IgD-negative memory B cell (primary cell): ENCODE results near the gene TMTC2. TPM values are rescaled to one million over a fixed set of nuclear protein-coding genes. Genes with fewer than 3 reads are reported as not detected.

ENCODE experiments used
- H3K27ac Mint-ChIP-seq, 3 donors: one replicate each; pipeline ENCODE4 v1.8.0; 2020 to 2022; ENCODE audit warnings: mild to moderate bottlenecking in 3 of 3, mixed read lengths in 3 of 3, moderate library complexity in 1 of 3
- H3K27me3 Mint-ChIP-seq: one replicate; pipeline ENCODE4 v1.8.0; 2021; ENCODE audit warnings: mixed read lengths
- H3K36me3 Mint-ChIP-seq: one replicate; pipeline ENCODE4 v1.8.0; 2020; ENCODE audit warnings: mild to moderate bottlenecking, mixed read lengths
- H3K4me1 Mint-ChIP-seq, 3 donors: one replicate each; pipeline ENCODE4 v1.8.0; 2020 to 2022; ENCODE audit warnings: mixed read lengths in 3 of 3, mild to moderate bottlenecking in 1 of 3
- H3K4me3 Mint-ChIP-seq, 4 donors: one replicate each; pipeline ENCODE4 v1.8.0; 2020 to 2022; ENCODE audit warnings: mild to moderate bottlenecking in 4 of 4, mixed read lengths in 4 of 4, moderate library complexity in 3 of 4
- H3K9me3 Mint-ChIP-seq, 3 donors: one replicate each; pipeline ENCODE4 v1.8.0; 2020 to 2021; ENCODE audit warnings: mixed read lengths in 3 of 3, mild to moderate bottlenecking in 1 of 3
- polyA plus RNA-seq: library from polyadenylated mRNA; unstranded; fragments of 300-500 nt; fragmentation: Illumina TruSeq; gene quantifications from one replicate; pipeline ENCODE4 v1.2.3, GENCODE V29; 2021

Gene TMTC2
- polyA plus RNA-seq, 1 donor from 2014 or later: not detected

DNA sequence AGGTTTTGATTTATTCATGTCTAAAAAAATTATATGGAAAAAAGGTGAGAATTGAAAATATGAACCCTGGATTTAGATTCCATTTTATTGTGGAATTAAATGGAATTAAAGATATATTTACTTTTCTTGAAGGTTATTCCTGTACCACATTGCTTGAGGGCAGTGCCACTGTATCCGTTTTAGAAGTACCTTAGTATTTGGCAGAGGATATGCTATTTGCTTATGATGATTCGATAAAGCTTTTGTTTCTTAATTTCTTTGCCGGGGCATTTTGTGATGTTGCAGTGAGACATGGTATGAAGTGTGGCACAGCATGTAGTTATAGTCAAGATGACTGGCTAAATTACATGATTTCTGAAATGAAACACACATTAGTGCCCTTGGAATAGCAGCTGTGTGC lies 7.6 kb downstream of the TMTC2 start:
- Mint-ChIP-seq H3K36me3 (peaks cover 6% of the 10 kb centered on the region), H3K9me3 (no peaks in the 10 kb centered on the region), H3K27ac (no peak overlapping the region), H3K27me3 (no peaks in the 10 kb centered on the region), H3K4me1 (no peaks in the 10 kb centered on the region), H3K4me3 (no peak overlapping the region)

DNA sequence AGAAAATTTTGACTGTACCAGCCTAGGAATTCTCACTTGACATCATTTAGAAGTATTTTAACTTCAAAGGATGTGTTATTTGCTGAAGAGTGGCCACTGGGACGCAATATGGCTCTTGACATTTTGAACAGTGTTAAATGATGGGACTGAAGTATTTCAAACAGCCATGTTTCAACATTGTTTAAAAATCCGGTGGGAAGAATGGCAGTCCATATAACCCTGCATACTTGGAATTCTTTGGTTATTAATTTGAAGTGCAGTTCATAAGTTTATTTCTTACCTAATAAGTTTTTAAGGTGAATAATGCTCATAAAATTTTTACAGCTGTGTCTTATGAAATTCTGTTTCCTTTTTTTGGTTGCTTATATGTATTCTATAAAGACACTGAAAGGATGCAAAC lies 8.3 kb downstream of the TMTC2 start:
- H3K4me1 Mint-ChIP-seq: no peaks in the 10 kb centered on the region
- no peak overlapping the region for H3K27ac Mint-ChIP-seq
- no peak overlapping the region for H3K4me3 Mint-ChIP-seq
- H3K36me3 Mint-ChIP-seq: peaks cover 6% of the 10 kb centered on the region
- H3K9me3 Mint-ChIP-seq: no peaks in the 10 kb centered on the region
- H3K27me3 Mint-ChIP-seq: no peaks in the 10 kb centered on the region

DNA sequence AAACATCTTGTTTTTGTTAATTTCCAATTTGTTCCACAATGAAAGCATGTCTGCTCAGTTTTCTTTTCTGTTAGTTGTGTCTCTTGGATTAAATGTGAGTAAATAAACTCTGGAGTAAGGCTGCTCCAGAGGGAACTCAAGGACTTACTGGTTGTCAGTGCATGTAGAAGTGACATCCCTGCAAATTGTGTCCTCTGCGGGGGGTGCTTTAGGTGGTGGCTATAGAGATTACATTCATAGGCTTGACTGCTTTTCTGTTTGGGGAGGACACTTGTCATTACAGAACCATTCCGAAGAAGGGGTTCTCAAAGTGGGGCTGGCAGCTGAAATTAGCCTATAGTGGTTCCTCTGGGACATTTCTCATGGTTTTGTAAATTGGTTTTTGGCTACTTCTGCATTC lies 8.8 kb downstream of the TMTC2 start:
- H3K27ac Mint-ChIP-seq: peak overlapping the region in 1 of 3 donors; percentile 2
- H3K36me3 Mint-ChIP-seq: peaks cover 6% of the 10 kb centered on the region
- no peaks in the 10 kb centered on the region for H3K9me3 Mint-ChIP-seq
- no peak overlapping the region for H3K4me3 Mint-ChIP-seq
- H3K4me1 Mint-ChIP-seq: no peaks in the 10 kb centered on the region
- no peaks in the 10 kb centered on the region for H3K27me3 Mint-ChIP-seq

DNA sequence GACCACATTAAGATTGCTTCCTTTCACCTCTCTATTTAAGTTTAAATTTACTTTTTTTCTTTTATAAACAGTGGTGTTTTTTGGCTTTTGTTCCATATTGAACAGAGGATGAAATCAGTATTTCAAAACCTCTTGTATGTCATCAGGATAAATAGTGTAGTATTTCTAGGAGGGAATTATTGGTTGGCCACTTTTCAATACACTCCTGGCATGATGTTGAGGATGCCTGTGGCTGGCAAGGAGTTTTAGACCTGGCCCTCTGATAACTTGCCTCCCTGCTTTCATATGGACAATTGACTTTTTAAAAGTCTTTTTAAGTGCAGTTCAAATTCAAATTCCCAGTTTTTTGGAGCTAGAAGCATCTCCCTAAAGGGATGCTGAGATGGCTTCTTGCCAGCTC lies 9.8 kb downstream of the TMTC2 start:
- Mint-ChIP-seq H3K27me3 (no peaks in the 10 kb centered on the region), H3K4me1 (no peaks in the 10 kb centered on the region), H3K9me3 (no peaks in the 10 kb centered on the region), H3K27ac (no peak overlapping the region), H3K36me3 (peaks cover 8% of the 10 kb centered on the region), H3K4me3 (no peak overlapping the region)

DNA sequence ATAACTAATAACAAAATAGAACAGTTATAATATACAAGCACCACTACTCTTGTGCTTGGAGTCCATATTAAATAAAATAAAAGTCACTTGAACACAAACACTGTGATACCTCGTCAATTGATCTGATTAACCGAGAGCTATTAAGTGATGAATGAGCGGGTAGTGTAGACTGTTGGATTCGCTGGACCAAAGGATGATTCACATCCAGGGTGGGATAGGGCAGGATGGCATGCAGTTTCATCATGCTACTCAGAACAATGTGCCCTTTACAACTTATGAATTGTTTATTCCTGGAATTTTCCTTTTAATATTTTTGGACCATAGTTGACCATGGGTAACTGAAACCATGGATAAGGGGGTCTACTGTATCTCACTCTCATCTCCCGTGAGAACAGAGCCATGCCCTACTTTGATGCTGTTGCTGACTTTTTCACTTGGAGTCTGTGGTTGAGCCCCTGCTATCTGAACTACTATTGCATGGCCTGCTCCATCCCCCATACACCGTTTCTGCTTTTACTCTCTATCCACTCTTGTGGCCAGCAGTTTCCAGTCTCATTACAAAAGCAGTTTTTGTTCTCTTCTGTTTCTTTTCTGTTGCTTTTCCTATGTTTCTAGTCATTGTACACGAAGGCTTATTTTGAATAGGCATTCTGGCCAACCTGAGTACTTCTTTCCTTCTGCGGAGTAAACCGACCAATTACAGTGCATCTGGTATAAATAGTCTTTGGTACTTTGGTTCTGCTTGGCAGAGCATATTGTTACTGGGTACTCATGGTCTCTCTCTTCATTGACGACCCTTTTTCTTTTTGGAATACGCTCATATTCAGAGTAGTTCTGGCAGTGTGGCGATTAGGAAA lies 12.2 kb downstream of the TMTC2 start:
- peaks cover 0 to 2% (median 0%) of the 10 kb centered on the region in 3 donors for H3K9me3 Mint-ChIP-seq

DNA sequence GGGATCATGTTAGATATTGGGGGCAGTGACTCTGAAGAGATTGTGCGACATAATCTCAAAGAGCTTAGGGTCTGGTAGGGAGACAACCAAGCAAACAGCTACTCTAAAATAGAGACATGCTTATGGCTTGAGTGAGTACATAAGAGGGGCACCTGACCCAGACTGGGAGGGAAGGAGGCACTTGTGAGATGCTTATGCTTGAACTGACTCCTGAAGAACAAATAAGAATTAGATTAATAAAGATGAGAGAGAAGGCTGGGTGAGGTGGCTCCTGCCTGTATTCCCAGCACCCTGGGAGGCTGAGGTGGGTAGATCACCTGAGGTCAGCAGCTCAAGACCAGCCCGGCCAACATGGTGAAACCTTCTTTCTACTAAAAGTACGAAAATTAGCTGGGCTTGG lies 19.1 kb downstream of the TMTC2 start:
- no peak overlapping the region for H3K27ac Mint-ChIP-seq
- H3K27me3 Mint-ChIP-seq: no peaks in the 10 kb centered on the region
- peaks cover 7% of the 10 kb centered on the region for H3K36me3 Mint-ChIP-seq
- peaks cover 0 to 2% (median 0%) of the 10 kb centered on the region in 3 donors for H3K4me1 Mint-ChIP-seq
- H3K4me3 Mint-ChIP-seq: no peak overlapping the region
- H3K9me3 Mint-ChIP-seq: peaks cover 0 to 2% (median 0%) of the 10 kb centered on the region in 3 donors

More for the DNA sequence above, 12.2 kb downstream of the TMTC2 start:
- Mint-ChIP-seq H3K27me3 (no peaks in the 10 kb centered on the region), H3K4me3 (peak overlapping the region in 1 of 4 donors; percentile 2), H3K36me3 (peaks cover 11% of the 10 kb centered on the region), H3K4me1 (peaks cover 0 to 2% (median 0%) of the 10 kb centered on the region in 3 donors), H3K27ac (no peak overlapping the region)

DNA sequence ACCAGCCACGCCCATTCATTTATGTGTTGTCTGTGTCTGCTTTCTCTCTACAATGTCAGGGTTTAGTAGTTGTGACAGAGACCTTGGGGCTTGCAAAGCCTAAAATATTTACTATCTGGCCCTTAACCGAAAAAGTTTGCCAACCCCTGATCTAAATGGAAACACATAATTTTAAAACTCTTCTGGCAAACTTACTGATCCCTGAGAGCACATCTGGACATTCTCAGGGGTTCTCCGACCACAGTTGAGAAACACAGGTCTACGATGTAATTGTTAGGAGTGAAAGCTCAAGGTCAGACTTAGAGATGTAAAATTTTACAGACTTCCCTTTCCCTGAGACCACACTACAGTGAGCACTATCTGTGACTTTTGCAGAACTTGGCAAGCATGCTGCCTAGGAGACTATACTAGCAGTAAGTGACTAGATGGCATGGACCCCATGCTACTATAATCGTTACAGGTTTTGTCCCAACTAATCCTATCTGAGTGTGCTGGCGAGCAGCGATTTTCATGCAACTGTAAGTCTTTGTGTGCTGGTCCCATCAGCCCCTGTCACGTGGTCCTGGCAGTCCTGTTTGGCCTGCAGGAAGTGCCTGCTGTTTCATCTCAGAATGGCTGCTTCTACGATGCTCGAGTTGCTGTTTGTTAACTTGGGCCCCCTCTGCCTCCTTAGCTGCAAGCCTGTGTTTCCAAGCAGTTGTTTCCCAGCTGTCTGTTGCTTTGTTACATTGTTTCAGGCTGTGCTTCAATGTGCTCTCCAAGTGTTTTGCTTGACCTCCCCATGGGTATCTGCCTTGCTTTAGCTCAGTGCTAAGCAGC lies 21.6 kb downstream of the TMTC2 start:
- Mint-ChIP-seq H3K9me3 (peaks cover 0 to 5% (median 4%) of the 10 kb centered on the region in 3 donors), H3K27me3 (no peaks in the 10 kb centered on the region), H3K36me3 (peaks cover 8% of the 10 kb centered on the region), H3K4me3 (no peak overlapping the region), H3K27ac (no peak overlapping the region), H3K4me1 (peaks cover 0 to 4% (median 0%) of the 10 kb centered on the region in 3 donors)

DNA sequence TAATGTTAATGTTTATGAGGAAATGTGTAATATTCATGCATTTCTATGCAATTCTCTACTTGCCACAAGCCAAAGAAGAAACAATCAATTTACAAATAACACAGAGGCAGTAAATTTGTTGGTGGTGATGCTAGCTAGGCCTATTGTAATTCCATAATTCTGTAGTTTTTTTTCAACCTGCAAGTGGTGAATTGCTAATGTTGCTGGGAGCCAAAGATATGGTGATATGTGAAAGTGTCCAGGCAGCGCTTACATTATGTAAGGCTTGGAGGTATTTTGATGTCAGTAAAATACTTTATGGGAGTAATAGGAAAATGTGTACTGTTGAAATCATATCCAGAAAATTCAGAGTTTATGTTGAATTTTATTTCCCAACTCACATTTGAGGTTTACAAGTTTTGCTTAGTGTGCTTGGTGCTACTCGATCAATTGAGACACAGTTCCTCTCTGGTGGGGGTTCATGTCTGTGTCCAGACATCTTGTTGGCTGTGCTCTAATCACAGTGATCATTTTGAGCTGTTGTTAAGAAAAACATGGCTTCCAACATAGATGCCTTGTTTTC lies 23.2 kb downstream of the TMTC2 start:
- Mint-ChIP-seq H3K4me1 (peaks cover 0 to 4% (median 0%) of the 10 kb centered on the region in 3 donors), H3K36me3 (peaks cover 8% of the 10 kb centered on the region), H3K9me3 (peaks cover 0 to 5% (median 2%) of the 10 kb centered on the region in 3 donors), H3K4me3 (no peak overlapping the region), H3K27me3 (no peaks in the 10 kb centered on the region), H3K27ac (no peak overlapping the region)

DNA sequence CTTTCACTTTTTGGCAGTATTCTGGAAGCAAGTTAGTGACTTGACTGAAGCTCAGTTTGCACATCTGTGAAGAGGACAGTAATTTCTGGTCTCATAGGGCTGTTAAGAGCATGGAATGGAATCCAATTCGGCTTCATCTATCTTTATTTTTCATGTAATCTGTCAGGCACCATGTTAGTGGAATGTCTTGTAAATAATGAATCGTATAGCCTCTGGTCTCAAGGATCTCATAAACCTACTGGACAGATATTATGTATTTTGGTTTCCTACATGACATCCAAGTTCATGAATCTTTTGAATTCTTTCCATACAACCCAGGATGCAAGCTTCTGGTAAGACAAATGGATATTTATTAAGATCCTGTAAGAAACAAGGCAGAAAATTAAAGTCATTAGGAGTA lies 24.0 kb downstream of the TMTC2 start:
- Mint-ChIP-seq H3K9me3 (peaks cover 0 to 5% (median 2%) of the 10 kb centered on the region in 3 donors), H3K27ac (no peak overlapping the region), H3K27me3 (no peaks in the 10 kb centered on the region), H3K36me3 (peaks cover 7% of the 10 kb centered on the region), H3K4me3 (no peak overlapping the region), H3K4me1 (peaks cover 0 to 4% (median 0%) of the 10 kb centered on the region in 3 donors)

DNA sequence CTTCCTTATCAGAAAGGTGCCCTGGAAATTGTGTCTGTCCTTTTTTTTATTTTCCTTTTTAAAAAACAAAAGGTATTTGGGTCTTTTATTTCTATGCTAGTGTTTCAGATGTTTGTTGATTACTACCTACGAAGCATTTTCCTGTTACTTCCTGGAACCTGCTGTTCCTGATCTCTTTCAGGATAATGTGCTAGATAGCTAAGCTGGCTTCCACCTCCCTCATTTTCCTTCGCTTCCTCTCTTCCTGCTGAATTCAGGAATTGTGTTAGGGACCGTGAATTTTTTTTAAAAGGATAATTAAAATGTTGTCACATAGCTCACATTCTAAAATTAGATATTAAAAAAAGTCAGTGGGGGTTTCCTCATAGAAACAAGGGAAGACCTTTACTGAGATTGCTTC lies 27.7 kb downstream of the TMTC2 start:
- no peak overlapping the region for H3K4me3 Mint-ChIP-seq
- peaks cover 7% of the 10 kb centered on the region for H3K36me3 Mint-ChIP-seq
- H3K27me3 Mint-ChIP-seq: no peaks in the 10 kb centered on the region
- H3K27ac Mint-ChIP-seq: no peak overlapping the region
- peaks cover 0 to 4% (median 0%) of the 10 kb centered on the region in 3 donors for H3K4me1 Mint-ChIP-seq
- H3K9me3 Mint-ChIP-seq: peaks cover 0 to 5% (median 2%) of the 10 kb centered on the region in 3 donors

DNA sequence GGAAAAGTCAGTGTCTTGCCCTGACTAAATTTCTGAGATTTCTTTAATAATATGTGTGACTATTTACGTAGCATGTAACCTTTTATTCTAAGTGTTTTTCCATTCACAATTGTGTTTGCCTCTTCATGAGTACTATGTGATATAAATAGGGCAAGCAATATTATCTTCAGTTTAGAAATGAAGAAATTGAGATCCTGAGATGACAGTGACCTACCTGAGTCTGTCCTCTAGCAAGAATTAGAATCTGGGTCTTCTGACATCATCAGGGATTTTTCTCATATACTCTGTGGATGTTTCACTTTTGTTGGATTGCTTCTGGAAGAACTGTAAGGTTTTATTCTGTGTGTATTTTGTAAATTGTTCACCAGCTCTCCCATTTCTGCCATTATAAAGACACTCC lies 35.0 kb downstream of the TMTC2 start:
- H3K4me3 Mint-ChIP-seq: no peak overlapping the region
- H3K27me3 Mint-ChIP-seq: no peaks in the 10 kb centered on the region
- no peak overlapping the region for H3K27ac Mint-ChIP-seq

DNA sequence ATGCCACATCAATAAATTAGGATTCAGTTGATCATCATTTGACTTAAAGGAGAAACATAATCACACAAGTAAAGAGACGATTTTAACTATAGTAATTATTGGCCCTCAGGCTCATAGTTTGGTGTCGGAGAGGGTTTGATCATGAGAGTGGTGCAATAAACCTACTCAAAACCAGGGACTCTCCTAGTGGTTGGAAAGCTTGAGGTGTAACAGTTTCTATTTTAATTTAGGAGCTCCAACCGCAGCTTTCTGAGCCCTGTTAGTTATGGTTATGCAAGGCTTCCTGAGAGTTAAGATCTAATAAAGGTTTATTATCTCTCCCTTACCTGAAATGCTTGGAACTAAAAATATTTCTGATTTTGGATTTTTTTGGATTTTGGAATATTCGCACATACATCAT lies 36.4 kb downstream of the TMTC2 start:
- Mint-ChIP-seq H3K36me3 (peaks cover 4% of the 10 kb centered on the region), H3K27ac (no peak overlapping the region), H3K9me3 (peaks cover 0 to 2% (median 1%) of the 10 kb centered on the region in 3 donors), H3K4me1 (peaks cover 0 to 2% (median 0%) of the 10 kb centered on the region in 3 donors), H3K4me3 (no peak overlapping the region), H3K27me3 (no peaks in the 10 kb centered on the region)

More for the DNA sequence above, 35.0 kb downstream of the TMTC2 start:
- H3K9me3 Mint-ChIP-seq: peaks cover 0 to 2% (median 1%) of the 10 kb centered on the region in 3 donors
- H3K4me1 Mint-ChIP-seq: peaks cover 0 to 2% (median 0%) of the 10 kb centered on the region in 3 donors
- peaks cover 4% of the 10 kb centered on the region for H3K36me3 Mint-ChIP-seq

DNA sequence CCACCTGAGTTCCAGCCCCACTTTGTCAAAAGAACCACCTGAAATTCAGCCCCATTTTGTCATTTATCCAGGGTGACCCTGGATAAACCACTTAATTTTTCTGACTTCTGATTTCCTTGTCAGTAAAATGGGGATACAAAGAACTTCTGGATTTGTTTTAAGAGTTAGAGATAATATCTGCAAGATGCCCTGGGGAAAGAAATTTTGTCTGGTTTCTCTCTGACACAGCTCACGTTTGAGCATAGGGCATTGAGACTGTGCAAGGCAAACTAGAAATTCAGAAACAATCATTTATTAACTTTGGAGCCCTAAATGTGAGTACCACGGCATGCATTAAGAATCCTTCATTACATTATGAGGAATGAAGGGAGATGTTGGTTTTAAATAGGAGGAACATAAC lies 37.2 kb downstream of the TMTC2 start:
- Mint-ChIP-seq H3K9me3 (peaks cover 0 to 2% (median 1%) of the 10 kb centered on the region in 3 donors), H3K27me3 (no peaks in the 10 kb centered on the region), H3K27ac (no peak overlapping the region), H3K4me3 (no peak overlapping the region), H3K4me1 (peaks cover 0 to 2% (median 0%) of the 10 kb centered on the region in 3 donors), H3K36me3 (peaks cover 4% of the 10 kb centered on the region)

DNA sequence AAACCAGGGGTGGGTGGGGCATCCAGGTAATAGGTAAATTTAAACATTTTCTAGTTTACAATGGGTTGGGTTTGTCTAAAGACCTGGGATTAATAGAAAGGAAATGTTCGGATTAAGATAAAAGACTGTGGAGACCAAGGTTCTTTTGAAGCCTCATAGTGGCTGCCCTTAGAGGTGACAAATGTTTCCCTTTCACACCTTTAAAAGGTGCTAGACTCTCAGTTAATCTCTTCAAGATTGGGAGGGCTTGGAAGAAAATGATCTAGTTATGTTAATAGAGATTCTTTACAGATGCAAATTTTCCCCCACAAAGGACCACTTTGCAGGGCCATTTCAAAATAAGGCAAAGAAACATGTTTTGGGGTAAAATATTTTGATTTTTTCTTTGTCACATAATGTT lies 39.0 kb downstream of the TMTC2 start:
- H3K36me3 Mint-ChIP-seq: peaks cover 4% of the 10 kb centered on the region
- no peak overlapping the region for H3K27ac Mint-ChIP-seq
- H3K4me3 Mint-ChIP-seq: no peak overlapping the region
- H3K9me3 Mint-ChIP-seq: peaks cover 0 to 4% (median 3%) of the 10 kb centered on the region in 3 donors
- H3K27me3 Mint-ChIP-seq: no peaks in the 10 kb centered on the region
- peaks cover 0 to 2% (median 0%) of the 10 kb centered on the region in 3 donors for H3K4me1 Mint-ChIP-seq

DNA sequence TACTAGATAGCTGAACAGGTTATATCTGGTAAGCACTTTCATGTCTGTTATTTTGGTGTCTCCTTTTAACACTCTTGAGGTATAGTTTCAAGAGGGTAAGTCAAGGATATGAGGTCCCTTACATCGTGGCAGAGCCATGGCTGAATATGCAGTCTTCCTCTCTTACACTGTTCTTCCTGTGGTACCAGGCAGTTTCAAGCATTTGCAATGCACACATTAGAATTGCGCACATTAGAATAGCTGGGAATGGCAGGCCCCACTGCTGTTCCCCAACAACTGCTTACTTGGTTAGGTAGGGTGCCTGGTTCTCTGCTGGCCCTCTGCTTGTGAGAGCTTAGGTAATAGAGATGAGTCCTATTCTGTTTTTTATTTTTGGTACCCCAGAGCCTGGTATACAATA lies 41.2 kb downstream of the TMTC2 start:
- Mint-ChIP-seq H3K9me3 (peaks cover 0 to 4% (median 2%) of the 10 kb centered on the region in 3 donors), H3K4me1 (peaks cover 0 to under 1% (median 0%) of the 10 kb centered on the region in 3 donors), H3K36me3 (peaks cover under 1% of the 10 kb centered on the region), H3K4me3 (no peak overlapping the region), H3K27ac (no peak overlapping the region), H3K27me3 (no peaks in the 10 kb centered on the region)
